Testis (tissue), 3 donors: ENCODE results near the gene ANKRD60. TPM values are rescaled to one million over a fixed set of nuclear protein-coding genes. Genes with fewer than 3 reads are reported as not detected.

Experiments used
- DNase-seq: peaks from one replicate; pipeline ENCODE4 v3.0.0-alpha.2; 2019
- H3K27ac ChIP-seq, 2 donors: fragments of 200-600 bp; sonication (generic); one replicate each; pipeline ENCODE4 v1.5.1; 2019
- H3K27me3 ChIP-seq: fragments of 200-600 bp; sonication (generic); one replicate; pipeline ENCODE4 v1.5.1; 2019
- H3K36me3 ChIP-seq: fragments of 200-600 bp; sonication (generic); one replicate; pipeline ENCODE4 v1.5.1; 2017; ENCODE audit warnings: low read depth; ENCODE audit errors: missing control alignments
- H3K4me1 ChIP-seq: fragments of 200-600 bp; sonication (generic); one replicate; pipeline ENCODE4 v1.5.1; 2019
- H3K4me3 ChIP-seq, 2 donors: fragments of 200-600 bp; sonication (generic); one replicate each; pipeline ENCODE4 v1.5.1; 2017 to 2019
- H3K9me3 ChIP-seq: fragments of 200-600 bp; sonication (generic); one replicate; pipeline ENCODE4 v1.5.1; 2017
- POLR2A ChIP-seq: fragments of 450-650 bp; IDR thresholded peaks from one replicate; pipeline ENCODE4 v1.6.1; 2017; ENCODE audit warnings: antibody characterized with exemption, mild to moderate bottlenecking, moderate library complexity
- WGBS, 2 donors: methylation state at CpG; one replicate each; pipeline ENCODE4 v1.1.5; 2018; 5-methylcytosine and 5-hydroxymethylcytosine counted together
- intact Hi-C: fragments of 100-400 bp; cut with DNase I; formaldehyde crosslinking; loops from one replicate; pipeline ENCODE4 v1.15.1; 2023; ENCODE audit warnings: low total_unique reads
- polyA plus RNA-seq: library from polyadenylated mRNA; stranded (reverse); fragments of 350-450 nt; fragmentation: Illumina TruSeq; extraction: RNeasy Lipid Tissue Mini Kit (QIAGEN cat#74804); gene quantifications from one replicate; pipeline ENCODE4 v1.2.3, GENCODE V29; 2014; ENCODE audit warnings: low read depth, low replicate concordance; ENCODE audit not compliant: insufficient read depth
- total RNA-seq, 2 donors: library from RNA; depleted of rRNA; stranded (reverse); fragments of >200 nt; gene quantifications; one replicate each; pipeline ENCODE4 v1.2.3, GENCODE V29; 2016
- TF ChIP-seq, protein P1 (sequence below), 3 experiments: fragments of 450-650 bp in 2 of 3; fragments of 200-600 bp in 1 of 3; sonication (generic) in 1 of 3; IDR thresholded peaks; one replicate each; pipeline ENCODE4 v1.5.1; 2016 to 2019; ENCODE audit warnings: antibody characterized with exemption in 3 of 3, mild to moderate bottlenecking in 2 of 3, moderate library complexity in 1 of 3

The ANKRD60 gene
- total and polyA plus RNA-seq, 3 donors from 2014 or later: 3.0 to 8.0 (median 7.7) TPM

GRCh38 chr20:58201616-58202015 lies 26.8 kb downstream of the ANKRD60 start:
- 83 to 96% methylated on average over 9 of the region's 9 CpGs for WGBS, 2 donors
- no peak for TF ChIP-seq POLR2A
- no peak overlapping the region for H3K27ac ChIP-seq
- no peak for DNase-seq
- intact Hi-C loops: loop anchor here (10.0 kb wide), 1 partner anchor 697 kb away; no protein-coding TSS in a partner anchor
- no peaks in the 10 kb centered on the region for H3K4me1 ChIP-seq
- no peak overlapping the region for H3K4me3 ChIP-seq
- no peaks in the 10 kb centered on the region for H3K36me3 ChIP-seq
- no peaks in the 10 kb centered on the region for H3K27me3 ChIP-seq
- no peaks in the 10 kb centered on the region for H3K9me3 ChIP-seq

GRCh38 chr20:58199469-58199868 lies 29.0 kb downstream of the ANKRD60 start:
- H3K4me3 ChIP-seq: no peak overlapping the region
- intact Hi-C loops: no loop called here
- TF ChIP-seq, protein P1, sequence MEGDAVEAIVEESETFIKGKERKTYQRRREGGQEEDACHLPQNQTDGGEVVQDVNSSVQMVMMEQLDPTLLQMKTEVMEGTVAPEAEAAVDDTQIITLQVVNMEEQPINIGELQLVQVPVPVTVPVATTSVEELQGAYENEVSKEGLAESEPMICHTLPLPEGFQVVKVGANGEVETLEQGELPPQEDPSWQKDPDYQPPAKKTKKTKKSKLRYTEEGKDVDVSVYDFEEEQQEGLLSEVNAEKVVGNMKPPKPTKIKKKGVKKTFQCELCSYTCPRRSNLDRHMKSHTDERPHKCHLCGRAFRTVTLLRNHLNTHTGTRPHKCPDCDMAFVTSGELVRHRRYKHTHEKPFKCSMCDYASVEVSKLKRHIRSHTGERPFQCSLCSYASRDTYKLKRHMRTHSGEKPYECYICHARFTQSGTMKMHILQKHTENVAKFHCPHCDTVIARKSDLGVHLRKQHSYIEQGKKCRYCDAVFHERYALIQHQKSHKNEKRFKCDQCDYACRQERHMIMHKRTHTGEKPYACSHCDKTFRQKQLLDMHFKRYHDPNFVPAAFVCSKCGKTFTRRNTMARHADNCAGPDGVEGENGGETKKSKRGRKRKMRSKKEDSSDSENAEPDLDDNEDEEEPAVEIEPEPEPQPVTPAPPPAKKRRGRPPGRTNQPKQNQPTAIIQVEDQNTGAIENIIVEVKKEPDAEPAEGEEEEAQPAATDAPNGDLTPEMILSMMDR (IDR thresholded peaks at IDR 0.05): no peak
- TF ChIP-seq POLR2A: no peak
- no peak for DNase-seq
- no peaks in the 10 kb centered on the region for H3K9me3 ChIP-seq
- no peak overlapping the region for H3K27ac ChIP-seq
- WGBS, 2 donors: 85 to 90% methylated on average over 4 of the region's 4 CpGs
- H3K36me3 ChIP-seq: no peaks in the 10 kb centered on the region
- H3K4me1 ChIP-seq: no peaks in the 10 kb centered on the region
- no peaks in the 10 kb centered on the region for H3K27me3 ChIP-seq

DNA sequence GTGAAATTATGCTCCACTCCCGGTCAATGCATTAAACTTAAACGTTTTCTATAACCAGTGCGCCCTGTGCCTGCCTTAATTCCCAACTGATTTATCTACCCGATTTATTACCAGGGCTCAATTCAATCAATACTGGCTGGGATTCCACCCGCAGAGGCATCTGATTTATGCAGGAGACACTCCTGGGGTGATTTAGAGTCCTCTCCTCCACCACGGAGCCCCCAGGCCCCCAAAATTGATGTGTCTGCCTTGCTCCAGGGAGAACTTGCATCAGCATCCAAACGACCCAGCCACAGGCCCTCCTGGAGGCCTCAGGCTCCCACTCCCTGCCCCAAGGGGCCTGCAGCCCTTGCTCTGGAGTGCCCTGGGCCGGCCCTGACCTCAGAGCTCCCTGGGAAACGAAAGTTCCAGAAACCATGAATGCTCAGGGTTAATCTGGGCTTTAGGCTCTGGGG lies 29.5 kb downstream of the ANKRD60 start:
- Histone ChIP-seq H3K27ac (no peak overlapping the region), H3K4me1 (no peaks in the 10 kb centered on the region), H3K4me3 (no peak overlapping the region), H3K36me3 (no peaks in the 10 kb centered on the region), H3K9me3 (no peaks in the 10 kb centered on the region), H3K27me3 (no peaks in the 10 kb centered on the region)
- 60 to 63% methylated on average over 9 of the region's 9 CpGs for WGBS, 2 donors
- intact Hi-C loops: no loop called here
- no peak for DNase-seq
- TF ChIP-seq POLR2A: no peak
- TF ChIP-seq, protein P1 (IDR thresholded peaks at IDR 0.05): no peak

GRCh38 chr20:58198384-58198783 lies 30.1 kb downstream of the ANKRD60 start:
- no peaks in the 10 kb centered on the region for H3K36me3 ChIP-seq
- no peaks in the 10 kb centered on the region for H3K27me3 ChIP-seq
- H3K27ac ChIP-seq: no peak overlapping the region
- 83 to 89% methylated on average over 4 of the region's 4 CpGs for WGBS, 2 donors
- no peak for DNase-seq
- H3K4me3 ChIP-seq: no peak overlapping the region
- TF ChIP-seq, protein P1 (IDR thresholded peaks at IDR 0.05): no peak
- no peak for TF ChIP-seq POLR2A
- intact Hi-C loops: no loop called here
- no peaks in the 10 kb centered on the region for H3K4me1 ChIP-seq
- no peaks in the 10 kb centered on the region for H3K9me3 ChIP-seq

DNA sequence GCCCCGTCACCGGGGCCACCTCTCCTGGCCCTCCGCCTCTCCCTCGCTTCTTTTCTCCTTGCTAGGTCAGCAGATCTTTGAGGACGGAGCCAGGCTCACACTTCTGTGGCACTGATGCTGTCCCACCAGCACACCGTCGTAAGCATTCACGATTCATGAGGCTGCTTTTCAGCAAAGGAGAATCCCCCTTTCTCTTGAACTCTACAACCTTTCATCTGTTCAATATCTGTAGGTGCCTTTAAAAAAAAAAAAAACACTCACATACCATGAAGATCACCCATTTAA lies 31.3 kb downstream of the ANKRD60 start:
- whole genome bisulfite sequencing, 2 donors: 74 to 77% methylated on average over 8 of the region's 8 CpGs
- TF ChIP-seq, protein P1 (IDR thresholded peaks at IDR 0.05): no peak
- no peak for TF ChIP-seq POLR2A

More for the DNA sequence above, 31.3 kb downstream of the ANKRD60 start:
- H3K4me3 ChIP-seq: no peak overlapping the region
- DNase-seq: no peak
- no peaks in the 10 kb centered on the region for H3K9me3 ChIP-seq
- H3K36me3 ChIP-seq: no peaks in the 10 kb centered on the region
- intact Hi-C loops: no loop called here
- no peaks in the 10 kb centered on the region for H3K27me3 ChIP-seq
- H3K27ac ChIP-seq: no peak overlapping the region
- H3K4me1 ChIP-seq: no peaks in the 10 kb centered on the region
